ENCODE results near the gene IBTK.

DNA sequence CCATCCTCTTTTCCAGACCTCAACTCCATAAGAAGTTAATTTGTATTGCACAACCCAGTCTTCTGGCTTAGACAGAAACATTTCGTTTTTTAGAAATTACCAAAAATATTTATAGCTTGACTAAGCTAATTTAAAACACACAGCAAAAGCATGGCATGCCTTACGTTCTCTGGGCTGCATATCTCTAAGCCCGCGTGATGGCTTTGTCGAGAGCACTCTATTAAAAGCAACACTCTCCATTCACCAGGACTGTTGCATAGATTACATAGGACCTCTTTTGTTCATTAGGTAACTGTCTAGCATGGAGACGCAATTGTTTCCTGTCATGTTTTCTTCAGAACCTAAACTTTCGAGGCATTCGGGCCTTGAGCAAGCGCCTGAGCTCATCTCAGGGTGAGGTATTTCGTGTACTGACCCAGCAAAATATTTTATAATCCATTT is 104.5 kb downstream of the IBTK start:
- no peak for TF ChIP-seq POLR2A (IDR thresholded peaks at IDR 0.05)
- TF ChIP-seq, protein P1, sequence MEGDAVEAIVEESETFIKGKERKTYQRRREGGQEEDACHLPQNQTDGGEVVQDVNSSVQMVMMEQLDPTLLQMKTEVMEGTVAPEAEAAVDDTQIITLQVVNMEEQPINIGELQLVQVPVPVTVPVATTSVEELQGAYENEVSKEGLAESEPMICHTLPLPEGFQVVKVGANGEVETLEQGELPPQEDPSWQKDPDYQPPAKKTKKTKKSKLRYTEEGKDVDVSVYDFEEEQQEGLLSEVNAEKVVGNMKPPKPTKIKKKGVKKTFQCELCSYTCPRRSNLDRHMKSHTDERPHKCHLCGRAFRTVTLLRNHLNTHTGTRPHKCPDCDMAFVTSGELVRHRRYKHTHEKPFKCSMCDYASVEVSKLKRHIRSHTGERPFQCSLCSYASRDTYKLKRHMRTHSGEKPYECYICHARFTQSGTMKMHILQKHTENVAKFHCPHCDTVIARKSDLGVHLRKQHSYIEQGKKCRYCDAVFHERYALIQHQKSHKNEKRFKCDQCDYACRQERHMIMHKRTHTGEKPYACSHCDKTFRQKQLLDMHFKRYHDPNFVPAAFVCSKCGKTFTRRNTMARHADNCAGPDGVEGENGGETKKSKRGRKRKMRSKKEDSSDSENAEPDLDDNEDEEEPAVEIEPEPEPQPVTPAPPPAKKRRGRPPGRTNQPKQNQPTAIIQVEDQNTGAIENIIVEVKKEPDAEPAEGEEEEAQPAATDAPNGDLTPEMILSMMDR (IDR thresholded peaks at IDR 0.05 in 8 of 11, conservative IDR thresholded peaks at IDR 0.05 in 3 of 11), result no peak
